Ecto neural progenitor cell (in vitro differentiated cells): Measurements from ENCODE around the gene PTPN14.

Source experiments
- DNase-seq: peaks from one replicate; pipeline ENCODE4 v3.0.0-alpha.2; 2018; ENCODE audit warnings: low spot score

Gene PTPN14

DNA sequence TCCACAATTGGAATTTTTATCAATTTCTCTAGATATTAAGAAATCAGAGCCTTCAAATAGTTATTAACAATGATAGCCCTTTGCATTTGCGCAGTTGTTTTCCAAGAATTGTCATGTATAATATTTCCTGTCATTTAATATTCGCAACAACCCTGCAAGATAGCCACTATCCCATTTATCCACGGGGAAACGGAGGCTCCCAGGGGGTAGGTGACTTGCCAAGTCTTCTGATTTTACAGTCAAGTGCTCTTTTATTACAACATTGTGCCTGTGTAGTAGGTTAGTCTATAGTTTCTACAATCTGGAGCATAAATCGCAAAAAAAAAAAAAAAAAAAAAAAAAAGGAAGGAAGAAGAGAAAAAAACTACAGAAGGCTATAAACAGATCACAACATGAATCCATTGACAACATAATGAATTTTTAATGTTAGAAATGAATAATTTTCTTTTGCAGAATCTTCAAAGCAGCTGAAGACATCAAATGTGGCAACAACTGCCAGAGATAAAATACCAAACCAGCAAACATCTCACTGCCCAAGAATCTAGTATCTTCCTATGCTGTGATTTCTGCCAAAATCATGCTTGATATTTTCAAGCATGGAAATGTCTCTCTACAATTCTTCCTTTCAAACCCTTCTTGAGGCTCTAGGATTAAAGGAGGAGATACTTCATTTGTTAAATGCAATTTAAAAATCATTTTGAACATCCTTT is 125.5 kb downstream of the PTPN14 start:
- no peak for DNase-seq

DNA sequence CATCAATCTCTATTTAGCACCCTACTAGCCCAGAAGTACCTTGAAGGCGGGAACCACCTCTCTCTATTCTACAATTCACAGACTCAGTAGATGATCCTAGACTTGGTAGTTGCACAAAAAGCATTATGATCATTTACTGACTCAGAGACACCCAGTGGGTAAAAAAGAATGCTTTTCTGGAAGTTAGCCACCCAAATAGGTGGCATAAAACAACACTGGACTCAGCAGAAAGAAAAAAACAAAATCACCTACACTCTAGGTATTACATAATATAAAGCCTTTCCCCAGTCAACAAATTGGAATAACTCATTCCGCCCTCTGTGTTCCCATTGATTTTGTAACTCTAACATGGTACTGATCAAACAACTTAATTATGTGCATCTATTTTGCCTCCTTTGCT is 126.3 kb downstream of the PTPN14 start:
- no peak for DNase-seq

DNA sequence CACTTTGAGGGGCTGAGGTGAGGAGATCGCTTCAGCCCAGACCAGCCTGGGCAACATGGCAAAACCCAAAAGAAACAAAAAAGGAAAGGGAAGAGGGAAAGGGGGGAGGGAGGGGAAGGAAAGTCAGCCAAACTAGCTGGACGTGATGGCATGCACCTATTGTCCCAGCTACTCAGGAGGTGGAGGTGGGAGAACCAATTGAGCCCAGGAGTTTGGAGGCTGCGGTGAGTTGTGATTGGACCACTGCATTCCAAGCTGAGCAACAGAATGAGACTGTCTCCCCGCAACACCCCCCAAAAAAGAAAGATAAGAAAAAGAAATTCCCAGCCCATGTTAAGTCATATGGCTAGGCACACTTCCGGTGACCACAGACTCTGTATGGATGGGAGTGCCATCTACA is 128.4 kb downstream of the PTPN14 start:
- DNase-seq, result no peak

DNA sequence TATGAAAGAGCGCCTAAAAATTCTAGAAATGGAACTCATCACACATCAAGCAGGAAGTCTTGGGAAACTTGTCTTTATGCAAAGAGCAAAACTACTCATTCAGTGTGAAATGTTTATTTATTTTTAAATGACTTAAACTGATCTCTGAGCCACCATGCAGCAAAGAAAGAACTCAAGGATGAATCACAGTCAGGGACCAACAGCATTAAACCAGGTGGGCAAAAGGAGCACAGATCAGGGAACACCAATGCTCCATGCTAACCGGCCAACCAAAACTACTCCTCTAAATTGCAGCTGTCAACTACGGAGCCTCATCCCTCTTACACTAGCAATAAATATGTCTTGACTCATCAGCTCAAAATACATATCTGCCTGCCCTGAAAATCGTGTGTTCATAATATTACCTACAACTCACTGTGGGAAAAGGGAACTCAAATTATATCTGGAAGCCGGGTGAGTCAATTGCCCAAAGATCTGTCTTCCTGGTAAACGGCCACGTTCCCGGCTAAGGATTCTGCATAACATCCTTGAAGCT is 129.2 kb downstream of the PTPN14 start:
- DNase-seq, result no peak

DNA sequence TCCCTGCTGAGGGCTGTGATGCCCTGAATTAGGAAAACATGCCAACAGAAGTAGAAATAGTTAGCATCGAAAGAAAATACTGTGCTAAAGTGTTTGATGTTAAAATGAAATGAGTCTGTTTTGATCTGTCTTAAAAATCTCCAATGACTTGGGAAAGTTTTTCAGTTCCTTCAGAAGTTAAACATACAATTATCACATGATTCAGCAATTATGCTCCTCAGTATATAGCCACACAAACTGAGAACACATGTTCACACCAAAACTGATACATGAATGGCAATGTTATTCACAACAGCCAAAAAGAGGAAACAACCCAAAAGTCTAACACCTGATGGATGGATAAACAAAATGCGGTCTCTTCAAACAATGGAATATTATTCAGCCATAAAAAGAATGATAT is 130.6 kb downstream of the PTPN14 start:
- no peak for DNase-seq

DNA sequence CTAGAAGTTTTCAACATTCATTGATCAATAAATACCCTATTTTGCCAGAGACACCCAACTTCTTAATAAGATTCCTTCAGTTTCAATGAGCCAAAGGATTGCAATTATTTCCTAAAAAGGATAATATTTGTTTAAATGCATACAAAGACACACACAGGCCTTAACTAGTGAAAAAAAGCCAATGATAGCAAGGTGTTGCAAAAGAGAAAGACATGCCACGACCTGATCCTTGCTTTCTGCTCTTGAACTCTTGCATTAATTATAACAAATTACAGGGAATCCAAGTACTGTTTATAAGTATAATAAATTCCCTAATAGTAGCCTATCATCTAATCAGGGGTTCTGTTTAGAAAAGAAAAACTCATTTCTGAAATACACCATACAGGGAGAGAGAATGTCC is 131.1 kb downstream of the PTPN14 start:
- no peak for DNase-seq

DNA sequence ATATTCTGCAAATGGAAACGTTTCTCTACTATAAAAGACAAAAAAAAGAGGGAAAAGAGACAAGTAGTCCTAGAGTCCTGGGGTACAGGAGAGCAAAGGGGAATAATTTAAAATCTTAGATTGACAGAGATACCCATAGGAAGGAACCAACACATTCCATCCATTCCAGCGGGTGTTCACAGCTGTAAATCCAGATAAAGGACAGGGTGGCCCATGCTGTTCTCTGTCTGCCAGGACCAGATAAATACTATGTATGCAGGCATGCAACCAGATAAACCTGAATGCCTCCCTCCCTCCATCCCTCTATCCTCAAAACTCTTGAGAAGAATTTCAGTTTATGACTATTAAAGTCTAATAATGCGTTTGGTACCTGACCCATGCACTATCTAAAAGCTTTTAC is 131.8 kb downstream of the PTPN14 start:
- no peak for DNase-seq

DNA sequence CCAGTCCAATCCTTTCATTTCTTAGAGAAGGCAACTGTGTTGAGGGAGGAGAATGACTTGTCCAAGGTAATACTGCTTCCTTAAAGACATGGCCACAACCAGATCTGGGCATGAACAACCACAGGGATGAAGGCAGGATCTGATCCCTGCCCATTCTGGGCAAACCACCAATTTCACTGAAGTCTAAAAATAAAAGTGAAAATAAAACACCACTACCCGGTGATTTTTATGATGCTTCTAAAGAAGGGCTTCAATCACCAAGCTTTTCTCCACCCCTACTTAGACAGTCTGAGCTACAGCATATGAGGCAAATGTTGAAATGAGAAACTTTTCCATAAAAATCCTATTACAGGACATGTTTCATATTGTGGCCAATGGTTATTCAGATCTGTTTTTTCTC is 133.0 kb downstream of the PTPN14 start:
- no peak for DNase-seq

DNA sequence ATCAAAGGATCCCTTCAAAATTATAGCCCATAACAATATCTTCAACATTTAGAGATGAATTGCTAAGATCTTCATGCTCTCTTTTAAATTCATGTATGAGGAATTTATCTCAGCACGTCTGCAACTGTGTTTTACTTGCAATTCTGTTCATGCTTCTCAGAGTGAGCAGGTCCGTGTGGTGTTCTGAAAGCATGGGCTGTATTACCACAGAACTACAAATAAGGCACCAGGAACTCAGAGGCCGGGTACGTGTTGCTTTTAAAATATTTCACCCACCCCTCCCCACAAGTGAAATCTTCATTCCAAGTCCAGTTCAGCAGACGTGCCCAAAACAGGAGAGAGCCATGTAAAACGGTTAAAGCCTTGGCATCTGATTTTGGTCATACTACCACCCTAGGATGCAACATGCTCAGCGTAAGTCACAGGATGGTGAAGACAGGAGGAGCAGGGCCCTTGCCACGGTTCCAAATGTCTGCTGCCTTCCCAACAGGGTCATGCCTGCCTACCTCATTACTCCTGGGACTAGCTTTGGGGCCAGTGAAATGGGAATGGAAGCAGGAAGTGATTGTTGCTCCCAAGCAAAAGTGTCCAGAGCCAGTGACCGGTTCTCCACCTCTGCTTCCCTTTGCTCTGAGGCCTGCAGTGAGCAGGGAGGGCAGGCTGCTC is 133.7 kb downstream of the PTPN14 start:
- no peak for DNase-seq

DNA sequence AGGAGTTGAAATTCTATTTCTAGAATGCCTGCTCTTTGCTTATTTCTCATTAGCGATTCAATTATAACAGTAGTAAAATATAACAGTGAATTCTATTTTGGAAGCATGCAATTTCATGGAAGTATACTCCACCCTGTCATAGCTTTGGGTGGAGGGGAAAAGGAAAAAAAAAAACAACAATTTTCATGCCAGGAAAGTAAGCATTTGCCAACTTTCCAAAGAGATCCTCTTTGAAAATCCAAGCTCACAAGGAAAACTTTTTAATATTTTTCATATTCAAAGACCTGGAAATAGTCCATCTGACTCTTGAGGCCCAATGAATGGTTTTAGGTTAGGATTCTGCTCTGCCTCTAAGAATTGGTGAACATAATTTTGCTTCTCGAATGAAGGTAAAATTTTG is 134.5 kb downstream of the PTPN14 start:
- no peak for DNase-seq

DNA sequence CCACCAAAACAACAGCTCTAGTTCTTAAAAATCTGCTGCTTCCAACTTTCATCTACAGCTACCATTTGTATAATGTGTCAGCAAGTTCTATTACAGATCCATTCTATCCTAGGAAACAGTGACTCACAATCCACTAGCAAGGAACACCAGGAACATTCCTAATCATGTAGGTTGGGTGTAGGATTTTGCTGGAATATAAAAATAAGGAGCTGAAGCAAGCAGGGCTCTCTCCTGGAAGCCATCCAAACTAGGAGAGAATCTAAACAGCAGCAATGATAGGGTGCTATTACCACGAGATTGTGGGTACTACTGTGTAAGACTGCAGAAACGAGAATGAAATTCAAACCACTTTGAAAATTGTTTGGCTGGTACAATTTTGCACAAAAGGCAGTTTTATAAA is 135.0 kb downstream of the PTPN14 start:
- DNase-seq, result no peak

DNA sequence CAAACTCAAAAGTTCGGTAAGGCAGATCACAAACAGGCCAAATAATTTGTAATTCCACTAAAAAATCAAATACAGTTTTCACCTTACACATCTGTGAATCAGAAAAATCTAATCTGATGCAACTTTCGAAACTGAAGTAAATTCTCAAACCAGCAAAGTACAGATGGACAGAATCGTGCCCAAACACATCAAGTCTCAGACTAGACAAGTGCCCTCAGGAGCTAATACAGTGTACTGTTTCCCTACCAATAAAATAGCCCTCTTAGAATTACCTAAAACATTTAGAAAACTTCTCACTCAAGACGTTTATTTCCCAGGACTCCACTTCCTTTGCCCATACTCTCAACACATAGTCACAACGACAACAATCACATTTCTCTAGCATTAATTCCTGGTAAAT is 136.3 kb downstream of the PTPN14 start:
- no peak for DNase-seq

DNA sequence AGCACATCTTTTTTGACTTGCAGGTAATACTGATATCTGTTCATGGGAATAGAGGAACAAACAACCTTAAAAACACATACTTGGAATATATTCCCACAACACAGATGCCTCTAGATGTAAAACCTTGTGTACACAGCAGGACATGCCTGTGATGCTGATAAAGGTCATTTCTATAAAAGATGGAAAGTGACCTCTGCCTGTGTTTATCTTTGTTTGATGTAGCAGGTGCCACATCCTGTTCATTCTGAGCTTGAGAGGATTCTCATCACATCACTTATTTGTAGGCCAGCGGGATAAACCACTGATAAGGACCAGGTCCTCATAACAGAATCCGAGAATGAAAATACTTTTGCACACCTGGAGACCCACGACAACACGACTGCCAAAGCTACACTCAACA is 136.7 kb downstream of the PTPN14 start:
- DNase-seq, result no peak

DNA sequence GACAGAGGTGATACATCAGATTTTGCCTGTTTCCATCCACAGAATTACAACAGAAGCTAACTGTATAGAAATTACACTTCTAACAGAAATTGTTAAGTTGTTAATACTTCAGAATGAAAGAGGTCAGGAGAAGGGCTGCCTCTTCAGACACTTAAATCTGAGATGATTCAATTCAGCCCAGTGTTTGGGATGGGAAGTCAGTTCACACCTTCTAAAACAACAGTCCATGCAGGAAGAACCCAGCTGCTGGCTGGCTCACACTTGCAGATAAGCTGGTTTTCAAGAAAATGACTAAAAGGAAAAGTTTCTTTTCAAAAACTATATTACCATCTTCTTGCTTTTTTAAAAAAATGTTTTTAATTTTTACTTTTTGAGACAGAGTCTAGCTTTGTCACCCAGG is 138.1 kb downstream of the PTPN14 start:
- no peak for DNase-seq

DNA sequence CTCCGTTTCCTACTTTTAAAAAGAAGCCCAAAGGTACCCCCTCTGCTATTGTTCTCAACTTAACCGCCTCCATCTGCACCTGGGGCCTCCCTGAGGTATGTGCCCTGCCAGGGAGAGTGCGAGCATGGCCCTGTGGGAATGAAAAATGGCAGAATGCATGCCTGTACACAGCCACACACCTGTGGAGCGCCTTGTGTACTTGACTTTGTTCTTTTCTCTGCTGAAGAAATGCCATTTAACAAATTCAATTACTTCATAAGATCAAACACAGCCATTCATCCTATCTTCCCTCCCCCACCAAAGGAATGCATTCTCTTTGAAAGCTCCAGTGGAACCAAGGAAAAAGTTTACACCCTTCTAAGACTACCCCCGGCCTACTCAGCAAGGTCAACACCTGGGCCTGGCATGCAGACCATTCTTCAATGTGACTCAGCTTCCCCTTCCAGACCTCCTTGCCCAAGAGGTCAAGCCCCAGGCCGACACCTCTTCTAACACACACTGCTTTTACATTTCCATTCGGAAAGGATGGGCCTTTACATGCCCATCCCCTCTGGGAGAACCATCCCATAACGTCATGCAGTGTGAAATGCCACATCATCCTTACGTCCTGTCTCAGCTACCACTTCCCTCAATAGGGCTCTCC is 146.7 kb downstream of the PTPN14 start:
- DNase-seq, result no peak

DNA sequence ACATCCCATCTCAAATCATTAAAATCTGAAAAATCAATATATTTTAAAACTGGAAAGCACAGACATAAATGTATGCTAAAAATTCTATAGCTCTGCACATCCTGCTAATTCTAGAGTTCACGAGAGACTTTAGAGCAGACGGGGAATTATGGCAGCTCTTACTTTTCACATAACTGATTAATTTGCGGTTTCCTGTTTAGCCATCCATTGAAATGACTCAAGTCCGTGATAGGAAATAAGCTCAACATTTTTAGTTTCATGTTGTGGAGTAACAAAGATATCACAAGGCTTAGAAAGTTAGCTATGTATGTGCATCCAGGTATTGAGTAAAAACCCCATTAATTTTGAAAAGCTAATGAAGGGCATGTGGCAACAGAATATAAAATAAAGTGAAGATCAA is 147.2 kb downstream of the PTPN14 start:
- no peak for DNase-seq

DNA sequence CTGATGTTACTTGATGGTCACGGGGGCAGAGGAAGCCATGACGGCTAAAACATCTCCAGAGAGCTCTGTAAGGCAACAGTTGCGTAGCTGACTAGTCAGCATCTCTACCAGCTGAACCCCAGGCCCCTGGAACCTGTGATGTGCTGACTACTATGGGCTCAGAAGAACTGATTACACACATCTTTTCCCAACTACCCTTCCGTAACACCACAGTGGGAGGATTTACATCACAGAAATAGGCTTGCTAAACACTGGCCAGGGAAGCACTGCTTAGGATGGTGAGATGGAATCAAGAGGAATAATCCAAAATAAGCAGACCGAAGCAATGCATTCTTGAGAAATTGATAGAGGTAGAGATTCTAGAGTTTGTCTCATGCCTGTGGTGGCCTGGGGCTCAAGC is 148.0 kb downstream of the PTPN14 start:
- no peak for DNase-seq

DNA sequence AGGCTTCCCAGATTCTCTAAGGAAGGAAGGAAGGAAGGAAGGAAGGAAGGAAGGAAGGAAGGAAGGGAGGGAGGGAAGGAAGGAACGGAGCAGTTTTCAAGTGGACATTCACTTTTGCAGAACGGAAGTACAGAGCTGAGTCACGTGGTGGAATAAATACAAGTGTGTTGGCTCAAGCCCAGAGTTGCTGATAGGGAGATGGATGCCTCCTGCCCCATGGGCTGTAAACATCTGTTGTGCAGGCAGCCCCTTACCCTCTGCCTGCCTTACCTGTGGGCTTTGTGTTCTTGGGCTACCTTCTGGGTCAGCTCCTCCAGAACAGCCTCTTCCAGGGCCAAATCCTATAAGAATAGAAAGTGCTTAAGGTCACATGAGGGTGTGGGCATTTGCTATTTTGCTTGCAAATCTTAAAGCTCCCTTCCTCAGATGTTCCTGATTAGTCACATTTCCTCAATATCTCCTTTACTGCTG is 148.8 kb downstream of the PTPN14 start:
- no peak for DNase-seq

DNA sequence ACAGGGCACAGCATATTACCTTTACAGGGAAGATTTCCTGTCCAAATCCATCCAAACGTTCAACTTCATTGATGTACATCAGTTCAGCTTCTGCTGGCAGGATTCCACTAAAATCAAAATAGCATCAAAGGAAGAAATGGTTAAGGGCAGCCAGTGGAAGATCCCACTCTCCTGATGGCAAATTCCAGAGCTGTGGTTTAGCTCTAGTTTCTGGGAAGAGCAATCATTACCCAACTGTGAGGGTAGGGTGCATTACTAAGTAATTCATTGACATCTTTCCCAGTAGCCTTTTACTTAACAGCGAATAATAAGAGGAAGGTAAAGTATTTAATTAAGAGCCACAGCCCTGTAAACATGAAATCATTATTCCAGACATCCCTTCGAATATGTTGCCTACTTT is 149.7 kb downstream of the PTPN14 start:
- DNase-seq, result no peak

DNA sequence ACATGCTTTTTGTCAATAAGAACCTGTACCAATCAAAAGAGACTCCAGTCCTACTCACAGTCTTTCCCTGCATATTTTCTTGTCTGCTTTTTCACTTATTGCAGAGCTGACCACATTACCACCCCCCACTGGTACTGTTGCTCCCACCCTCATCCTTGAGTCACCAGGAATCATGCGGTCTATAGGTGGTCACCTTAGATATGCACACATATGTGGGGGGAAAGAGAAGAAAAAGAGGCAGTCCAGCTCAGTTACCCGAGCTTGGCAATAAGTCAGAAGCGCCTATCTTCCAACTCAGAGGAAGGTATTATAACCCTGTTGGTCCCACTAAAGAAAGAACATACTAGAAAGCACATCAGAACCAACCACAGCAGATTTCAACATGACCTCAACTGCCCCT is 151.3 kb downstream of the PTPN14 start:
- DNase-seq, result no peak

DNA sequence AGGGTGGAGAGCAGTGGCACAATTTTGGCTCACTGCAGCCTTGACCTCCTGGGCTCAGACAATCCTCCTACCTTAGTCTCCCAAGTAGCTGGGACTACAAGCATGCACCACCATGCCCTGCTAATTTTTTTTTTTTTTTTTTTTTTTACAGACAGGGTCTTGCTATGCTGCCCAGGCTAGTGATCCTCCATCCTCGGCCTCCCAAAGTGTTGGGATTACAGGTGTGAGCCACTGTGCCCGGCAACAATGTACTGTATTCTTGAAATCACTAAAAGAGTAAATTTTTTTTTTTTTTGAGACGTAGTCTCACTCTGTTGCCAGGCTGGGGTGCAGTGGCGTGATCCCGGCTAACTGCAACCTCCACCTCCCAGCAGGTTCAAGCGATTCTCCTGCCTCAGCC is 152.9 kb downstream of the PTPN14 start:
- no peak for DNase-seq

DNA sequence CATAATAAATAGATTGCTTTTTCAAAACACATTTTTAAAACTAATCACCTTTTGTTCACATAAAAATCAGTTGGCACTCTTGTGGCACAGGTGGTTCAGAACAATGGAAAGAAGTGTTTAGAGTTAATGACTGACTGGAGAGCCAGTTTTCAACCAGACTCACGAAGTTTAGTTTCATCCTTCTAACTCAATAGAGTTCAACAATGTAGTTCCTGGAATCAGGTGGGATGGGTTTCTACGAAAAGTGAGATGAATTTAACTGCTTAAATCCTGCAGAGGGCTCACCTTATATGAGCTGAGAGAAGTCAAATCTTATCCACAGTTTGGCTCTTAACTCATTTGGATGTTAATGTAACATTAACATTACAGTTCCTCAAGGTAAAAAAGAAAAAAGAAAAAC is 153.9 kb downstream of the PTPN14 start:
- no peak for DNase-seq

DNA sequence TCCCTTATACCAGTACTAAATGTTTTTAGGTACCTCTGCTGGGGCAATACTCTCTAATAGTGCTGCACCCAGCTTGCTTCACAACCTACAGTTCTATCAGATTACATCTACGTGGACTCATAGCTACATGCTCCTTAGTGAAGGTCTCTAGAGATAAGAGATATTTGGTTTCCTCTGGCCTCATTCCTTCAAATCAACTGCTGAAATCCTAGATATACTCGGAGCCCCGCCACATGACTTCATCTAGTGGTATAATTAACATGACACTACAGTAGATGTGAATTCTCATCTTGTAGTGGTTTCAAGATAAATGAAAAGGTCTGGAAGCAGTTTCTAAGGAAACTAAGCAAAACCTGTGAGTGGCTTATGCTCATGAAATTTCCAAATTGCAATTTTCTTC is 155.1 kb downstream of the PTPN14 start:
- no peak for DNase-seq
